Ovary (tissue), 9 donors: Measurements from ENCODE around the gene GDF7. TPM values are rescaled to one million over a fixed set of nuclear protein-coding genes. Genes with fewer than 3 reads are reported as not detected.

ENCODE experiments used
- DNase-seq, 5 donors: peaks; one replicate each; pipeline ENCODE4 v3.0.0-alpha.2; 2019 to 2020
- H3K27ac ChIP-seq, 2 donors: fragments of 200-600 bp; one replicate each; pipeline versions ENCODE4 v1.5.1 to v1.8.0; 2019 to 2022
- H3K27me3 ChIP-seq: fragments of 200-600 bp; one replicate; pipeline ENCODE4 v1.8.0; 2022
- H3K36me3 ChIP-seq: fragments of 200-600 bp; sonication (generic); one replicate; pipeline ENCODE4 v1.5.1; 2019
- H3K4me1 ChIP-seq: one replicate; pipeline ENCODE4 v1.8.1; 2013; ENCODE audit warnings: mild to moderate bottlenecking, moderate library complexity; ENCODE audit not compliant: insufficient read depth
- H3K4me3 ChIP-seq: fragments of 200-600 bp; sonication (generic); one replicate; pipeline ENCODE4 v1.5.1; 2017
- H3K9me3 ChIP-seq, 2 donors: fragments of 200-600 bp in 1 of 2; sonication (generic) in 1 of 2; one replicate each; pipeline versions ENCODE4 v1.5.1 to v1.8.1; 2013 to 2019; ENCODE audit warnings: mild to moderate bottlenecking in 1 of 2, moderate library complexity in 1 of 2
- CTCF ChIP-seq, 3 donors: fragments of 450-650 bp in 2 of 3; fragments of 200-600 bp in 1 of 3; IDR thresholded peaks; one replicate each; pipeline versions ENCODE4 v1.5.1 to v1.8.0; 2016 to 2022; ENCODE audit warnings: antibody characterized with exemption in 3 of 3, mild to moderate bottlenecking in 1 of 3
- EP300 ChIP-seq: sonication (generic); formaldehyde crosslinking; IDR thresholded peaks from one replicate; pipeline ENCODE4 v1.6.1; 2017; ENCODE audit warnings: antibody characterized with exemption
- POLR2A ChIP-seq: fragments of 450-650 bp; IDR thresholded peaks from one replicate; pipeline ENCODE4 v1.6.1; 2017; ENCODE audit warnings: antibody characterized with exemption, mild to moderate bottlenecking, moderate library complexity
- WGBS, 3 donors: extraction: QIAGEN DNeasy Blood & Tissue Kit in 1 of 3; methylation state at CpG; one replicate each; pipeline versions ENCODE4 v1.1.5 to v1.1.7; 2013 to 2017; 5-methylcytosine and 5-hydroxymethylcytosine counted together
- intact Hi-C, 4 donors: fragments of 100-400 bp; cut with DNase I; formaldehyde crosslinking; loops; one replicate each; pipeline versions ENCODE4 v1.11.0 to v1.15.1; 2022 to 2023
- polyA plus RNA-seq, 2 donors: library from polyadenylated mRNA; stranded (reverse); fragments of 200-250 nt in 1 of 2; fragments of 350-450 nt in 1 of 2; fragmentation: Illumina TruSeq in 1 of 2; extraction: RNeasy Lipid Tissue Mini Kit (QIAGEN cat#74804) in 1 of 2; gene quantifications; one replicate each; pipeline ENCODE4 v1.2.3, GENCODE V29; 2013 to 2014
- total RNA-seq, 7 donors: library from RNA; depleted of rRNA in 2 of 7; stranded (reverse); fragments of >200 nt in 2 of 7; fragmentation: NEBNext Ultra II Directional in 3 of 7; extraction: Animal tissue kit (Norgen Biotek cat#: 25700) in 3 of 7; gene quantifications; one replicate each; pipeline versions ENCODE4 v1.1.0 to v1.2.4, GENCODE V29; 2016 to 2023
- donor health status: DM: no; HTN: no; CAD: no; lungs with moderate emphysema.
- donor health status: DM: no; HTN: no; CAD: no.
- donor health status: Bipolar disorder and iron deficiency.
- donor health status: DM: yes; HTN: yes; CAD: no.
- donor health status: DM: no; HTN: no; CAD: no.
- donor health status: DM: yes; HTN: yes; CAD: no.

GDF7 gene
- total and polyA plus RNA-seq, 9 donors, result 0.11 to 1.7 (median 0.48) TPM

- no peak overlapping the region for H3K27ac ChIP-seq
- no peaks in the 10 kb centered on the region for H3K9me3 ChIP-seq
- H3K4me1 ChIP-seq, result no peaks in the 10 kb centered on the region
- H3K36me3 ChIP-seq, result no peaks in the 10 kb centered on the region
- H3K27me3 ChIP-seq, result no peaks in the 10 kb centered on the region
- no peak for TF ChIP-seq CTCF (IDR thresholded peaks at IDR 0.05)
- no peak for TF ChIP-seq EP300
- TF ChIP-seq POLR2A, result no peak
- 89 to 95% (median 92%) methylated on average over 20 of the region's 20 CpGs for WGBS, 3 donors
- intact Hi-C loops, result no loop called here
- peak in 2 of 5 donors; percentile 14 to 37 for DNase-seq
- H3K4me3 ChIP-seq, result no peak overlapping the region
These were observed 42.6 kb upstream of the GDF7 start for GRCh38 chr2:20624156-20624883.

- intact Hi-C loops, result no loop called here
- no peak for TF ChIP-seq EP300
- TF ChIP-seq CTCF (IDR thresholded peaks at IDR 0.05), result no peak
- TF ChIP-seq POLR2A, result no peak
- 83 to 88% (median 87%) methylated on average over 11 of the region's 11 CpGs for WGBS, 3 donors
- peak in 2 of 5 donors; percentile 26 to 34 for DNase-seq
- Histone ChIP-seq H3K4me1 (no peaks in the 10 kb centered on the region), H3K27me3 (no peaks in the 10 kb centered on the region), H3K4me3 (no peak overlapping the region), H3K27ac (no peak overlapping the region), H3K9me3 (no peaks in the 10 kb centered on the region), H3K36me3 (no peaks in the 10 kb centered on the region)
These were observed 42.0 kb upstream of the GDF7 start for GRCh38 chr2:20624884-20625485.

DNA sequence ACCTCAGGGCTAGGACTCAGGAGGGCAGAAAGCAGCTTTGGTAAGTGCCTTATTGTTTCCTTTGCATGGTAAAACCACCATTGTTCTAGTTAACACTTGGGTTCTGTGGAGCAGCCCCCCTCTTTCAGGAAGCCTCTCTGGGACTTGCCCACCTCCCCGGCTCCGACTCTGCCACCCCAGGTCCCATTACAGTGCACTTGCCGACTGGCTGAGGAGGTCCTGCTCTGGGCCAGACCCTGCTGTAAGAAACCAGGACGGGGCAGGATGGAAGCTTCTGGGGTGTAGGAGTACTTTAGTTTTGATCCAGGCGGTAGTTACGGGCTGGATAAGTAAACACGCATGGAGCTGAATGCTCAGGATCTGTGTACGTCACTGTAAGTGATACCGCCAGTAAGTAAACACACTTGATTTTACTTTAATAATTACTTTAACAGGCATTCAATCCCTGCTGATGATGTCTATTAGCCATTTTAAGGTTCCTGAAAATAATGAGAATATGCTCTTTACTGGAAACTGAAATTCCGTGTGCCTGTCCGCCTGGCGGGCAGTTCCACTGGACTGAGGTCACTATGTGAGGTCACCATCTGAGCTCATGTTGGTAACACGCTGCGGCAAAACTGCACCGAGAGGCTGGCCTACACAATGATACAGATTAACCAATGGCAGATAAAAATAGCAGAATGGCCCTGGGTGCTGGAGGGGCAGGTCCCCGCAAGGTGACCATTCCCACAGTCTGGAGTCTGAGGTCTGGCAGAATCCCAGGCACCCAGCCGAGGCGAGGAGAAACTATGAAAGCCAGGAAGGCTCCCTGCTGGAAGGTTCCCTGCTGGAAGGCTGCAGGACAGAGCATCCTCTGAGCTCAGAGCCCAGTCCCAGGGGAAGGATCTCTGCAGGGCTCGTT lies 41.2 kb upstream of the GDF7 start:
- WGBS, 3 donors, result 74 to 80% (median 78%) methylated on average over 19 of the region's 19 CpGs
- H3K9me3 ChIP-seq, result no peaks in the 10 kb centered on the region
- peak in 2 of 5 donors; percentile 36 to 54 for DNase-seq
- no peak for TF ChIP-seq POLR2A
- no peak for TF ChIP-seq CTCF (IDR thresholded peaks at IDR 0.05)
- TF ChIP-seq EP300, result no peak
- no peaks in the 10 kb centered on the region for H3K4me1 ChIP-seq
- no peaks in the 10 kb centered on the region for H3K27me3 ChIP-seq
- H3K27ac ChIP-seq, result no peak overlapping the region
- no peak overlapping the region for H3K4me3 ChIP-seq
- intact Hi-C loops, result no loop called here
- H3K36me3 ChIP-seq, result no peaks in the 10 kb centered on the region

DNA sequence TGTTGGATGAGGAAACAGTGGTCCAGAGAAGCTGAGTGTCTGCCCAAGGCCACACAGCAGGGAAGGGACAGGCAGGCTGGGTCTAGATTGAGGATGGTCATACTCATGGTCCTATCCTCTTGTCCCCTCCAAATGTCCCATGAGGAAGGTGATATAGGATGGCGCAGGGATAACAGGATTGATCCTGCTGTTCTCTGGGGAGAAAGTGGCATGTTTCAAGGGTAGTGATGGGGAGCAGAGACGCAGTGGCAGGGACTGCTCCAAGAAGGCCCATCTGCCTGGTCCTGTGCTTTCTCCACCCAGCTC lies 40.6 kb upstream of the GDF7 start:
- H3K27ac ChIP-seq, result no peak overlapping the region
- intact Hi-C loops, result no loop called here
- H3K36me3 ChIP-seq, result no peaks in the 10 kb centered on the region
- TF ChIP-seq EP300 (no peak), POLR2A (no peak), CTCF (IDR thresholded peaks at IDR 0.05) (no peak)
- DNase-seq, result no peak
- no peak overlapping the region for H3K4me3 ChIP-seq
- WGBS, 3 donors, result 92 to 100% (median 96%) methylated on average over 2 of the region's 2 CpGs
- no peaks in the 10 kb centered on the region for H3K4me1 ChIP-seq
- H3K9me3 ChIP-seq, result no peaks in the 10 kb centered on the region
- H3K27me3 ChIP-seq, result no peaks in the 10 kb centered on the region
